ENCODE measurements around the gene CCDC177. TPM values are rescaled to one million over a fixed set of nuclear protein-coding genes. Genes with fewer than 3 reads are reported as not detected.

CCDC177 gene
- total and polyA plus RNA-seq, 9 of the 15 experiments (the other 6 are each of a cell fraction or from before 2014, with no cell fraction given), result not detected

DNA sequence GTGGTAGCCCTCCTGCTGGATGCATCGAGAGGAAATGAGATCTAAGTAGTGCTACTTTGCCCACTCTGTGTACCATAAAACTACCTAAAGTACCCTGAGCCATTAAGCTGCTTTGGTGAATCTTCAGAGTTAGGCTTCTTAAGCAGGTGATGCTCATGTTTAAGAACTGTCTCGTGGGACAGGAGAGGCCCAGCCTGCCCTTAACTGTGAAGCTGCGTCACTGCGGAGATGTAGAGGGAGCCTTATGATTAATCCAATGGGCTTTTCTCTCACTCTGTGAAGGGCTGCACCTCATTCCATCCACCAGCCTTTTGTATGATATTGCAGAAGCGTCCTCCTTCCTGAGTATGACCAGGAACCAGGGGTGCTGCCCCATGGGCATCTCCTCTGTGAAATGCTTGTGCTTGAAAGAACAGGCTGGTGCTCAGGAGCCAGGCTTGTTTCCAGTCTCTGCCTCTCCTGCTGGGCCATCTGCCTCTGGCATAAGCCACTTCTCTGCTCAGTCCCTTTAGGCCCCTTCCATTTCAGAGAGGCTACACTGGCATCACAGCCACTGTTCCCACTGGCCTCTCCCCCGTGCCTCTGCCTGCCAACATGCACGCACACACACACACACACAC is 6.8 kb upstream of the CCDC177 start:
- ChIA-PET CTCF (ENCODE audit: low intra/inter-chr PET ratio) (interaction anchor here (0.6 kb wide), 1 partner anchor 454 kb away, joined by 3 read pairs; no protein-coding TSS in a partner anchor), POLR2A (no interaction called here)
- FAIRE-seq (no peak), DNase-seq (ENCODE audit: extremely low read depth in 1 of 4, low spot score in 3 of 4) (no peak), ATAC-seq (no peak)
- BruUV-seq (replicated peaks), result no TSS peak
- in situ Hi-C loops (cut with MboI) (loop anchor here (5.0 kb wide), 1 partner anchor 146 kb away; no protein-coding TSS in a partner anchor), intact Hi-C loops (cut with micrococcal nuclease) (no loop called here)
- no peak overlapping the region for H3K9ac ChIP-seq (ENCODE audit: insufficient read depth in 1 of 2, low read depth in 2 of 2, low read length in 2 of 2)
- H3K9me3 ChIP-seq (replicated peaks; ENCODE audit: control insufficient read depth, insufficient read depth, low read depth, low read length), result no peaks in the 10 kb centered on the region
- no peaks in the 10 kb centered on the region for H3K79me2 ChIP-seq (ENCODE audit: control insufficient read depth, insufficient read depth, low read length)
- no peak overlapping the region for H3K27ac ChIP-seq (ENCODE audit: extremely low read depth, low read depth, low read length)
- no peaks in the 10 kb centered on the region for H4K20me1 ChIP-seq (replicated peaks; ENCODE audit: control insufficient read depth, insufficient read depth, low read length)
- peaks cover 0 to 3% of the 10 kb centered on the region in 2 experiments; a peak in 3 of 5 replicates for H3K27me3 ChIP-seq (ENCODE audit: control insufficient read depth in 2 of 2, insufficient read depth in 2 of 2, low read length in 2 of 2)
- peaks cover 0 to 3% of the 10 kb centered on the region in 2 experiments; a peak in 1 of 5 replicates for H3K4me1 ChIP-seq (replicated peaks in 1 of 2; ENCODE audit: control insufficient read depth in 2 of 2, insufficient read depth in 2 of 2, low read length in 2 of 2)
- no peak overlapping the region for H3K4me2 ChIP-seq (ENCODE audit: insufficient read depth, low read length)
- no peak overlapping the region for H2AFZ ChIP-seq (ENCODE audit: low read depth, low read length)
- TF ChIP-seq ZNF695 (CRISPR knock-in tag; IDR thresholded peaks at IDR 0.05), result no peak
- no peak for TF ChIP-seq ETV6 (IDR thresholded peaks at IDR 0.05; ENCODE audit: borderline replicate concordance in 1 of 2, low read depth in 2 of 2, low read length in 1 of 2)
- TF ChIP-seq ETV6 (CRISPR knock-in tag; IDR thresholded peaks at IDR 0.05; ENCODE audit: borderline replicate concordance), result no peak
- TF ChIP-seq, protein P1, sequence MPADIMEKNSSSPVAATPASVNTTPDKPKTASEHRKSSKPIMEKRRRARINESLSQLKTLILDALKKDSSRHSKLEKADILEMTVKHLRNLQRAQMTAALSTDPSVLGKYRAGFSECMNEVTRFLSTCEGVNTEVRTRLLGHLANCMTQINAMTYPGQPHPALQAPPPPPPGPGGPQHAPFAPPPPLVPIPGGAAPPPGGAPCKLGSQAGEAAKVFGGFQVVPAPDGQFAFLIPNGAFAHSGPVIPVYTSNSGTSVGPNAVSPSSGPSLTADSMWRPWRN (IDR thresholded peaks at IDR 0.05; ENCODE audit: low read depth), result no peak
- no peak for TF ChIP-seq ZNF124 (CRISPR knock-in tag; IDR thresholded peaks at IDR 0.05)
- TF ChIP-seq, protein P2, sequence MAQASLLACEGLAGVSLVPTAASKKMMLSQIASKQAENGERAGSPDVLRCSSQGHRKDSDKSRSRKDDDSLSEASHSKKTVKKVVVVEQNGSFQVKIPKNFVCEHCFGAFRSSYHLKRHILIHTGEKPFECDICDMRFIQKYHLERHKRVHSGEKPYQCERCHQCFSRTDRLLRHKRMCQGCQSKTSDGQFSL (CRISPR knock-in tag; IDR thresholded peaks at IDR 0.05), result no peak
- TF ChIP-seq, protein P2 (tag; IDR thresholded peaks at IDR 0.05), result no peak
- TF ChIP-seq, protein P3, sequence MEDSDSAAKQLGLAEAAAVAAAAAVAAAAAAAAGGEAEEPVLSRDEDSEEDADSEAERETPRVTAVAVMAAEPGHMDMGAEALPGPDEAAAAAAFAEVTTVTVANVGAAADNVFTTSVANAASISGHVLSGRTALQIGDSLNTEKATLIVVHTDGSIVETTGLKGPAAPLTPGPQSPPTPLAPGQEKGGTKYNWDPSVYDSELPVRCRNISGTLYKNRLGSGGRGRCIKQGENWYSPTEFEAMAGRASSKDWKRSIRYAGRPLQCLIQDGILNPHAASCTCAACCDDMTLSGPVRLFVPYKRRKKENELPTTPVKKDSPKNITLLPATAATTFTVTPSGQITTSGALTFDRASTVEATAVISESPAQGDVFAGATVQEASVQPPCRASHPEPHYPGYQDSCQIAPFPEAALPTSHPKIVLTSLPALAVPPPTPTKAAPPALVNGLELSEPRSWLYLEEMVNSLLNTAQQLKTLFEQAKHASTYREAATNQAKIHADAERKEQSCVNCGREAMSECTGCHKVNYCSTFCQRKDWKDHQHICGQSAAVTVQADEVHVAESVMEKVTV (CRISPR knock-in tag; IDR thresholded peaks at IDR 0.05), result no peak
- TF ChIP-seq SP2 (IDR thresholded peaks at IDR 0.05; ENCODE audit: extremely low read depth, low read depth, low read length, poor library complexity, severe bottlenecking), result no peak
- TF ChIP-seq, protein P4, sequence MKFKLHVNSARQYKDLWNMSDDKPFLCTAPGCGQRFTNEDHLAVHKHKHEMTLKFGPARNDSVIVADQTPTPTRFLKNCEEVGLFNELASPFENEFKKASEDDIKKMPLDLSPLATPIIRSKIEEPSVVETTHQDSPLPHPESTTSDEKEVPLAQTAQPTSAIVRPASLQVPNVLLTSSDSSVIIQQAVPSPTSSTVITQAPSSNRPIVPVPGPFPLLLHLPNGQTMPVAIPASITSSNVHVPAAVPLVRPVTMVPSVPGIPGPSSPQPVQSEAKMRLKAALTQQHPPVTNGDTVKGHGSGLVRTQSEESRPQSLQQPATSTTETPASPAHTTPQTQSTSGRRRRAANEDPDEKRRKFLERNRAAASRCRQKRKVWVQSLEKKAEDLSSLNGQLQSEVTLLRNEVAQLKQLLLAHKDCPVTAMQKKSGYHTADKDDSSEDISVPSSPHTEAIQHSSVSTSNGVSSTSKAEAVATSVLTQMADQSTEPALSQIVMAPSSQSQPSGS (CRISPR knock-in tag; IDR thresholded peaks at IDR 0.05), result no peak
- TF ChIP-seq, protein P5, sequence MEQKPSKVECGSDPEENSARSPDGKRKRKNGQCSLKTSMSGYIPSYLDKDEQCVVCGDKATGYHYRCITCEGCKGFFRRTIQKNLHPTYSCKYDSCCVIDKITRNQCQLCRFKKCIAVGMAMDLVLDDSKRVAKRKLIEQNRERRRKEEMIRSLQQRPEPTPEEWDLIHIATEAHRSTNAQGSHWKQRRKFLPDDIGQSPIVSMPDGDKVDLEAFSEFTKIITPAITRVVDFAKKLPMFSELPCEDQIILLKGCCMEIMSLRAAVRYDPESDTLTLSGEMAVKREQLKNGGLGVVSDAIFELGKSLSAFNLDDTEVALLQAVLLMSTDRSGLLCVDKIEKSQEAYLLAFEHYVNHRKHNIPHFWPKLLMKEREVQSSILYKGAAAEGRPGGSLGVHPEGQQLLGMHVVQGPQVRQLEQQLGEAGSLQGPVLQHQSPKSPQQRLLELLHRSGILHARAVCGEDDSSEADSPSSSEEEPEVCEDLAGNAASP (IDR thresholded peaks at IDR 0.05), result no peak
- no peaks in the 10 kb centered on the region for H3K9me1 ChIP-seq (ENCODE audit: control insufficient read depth, insufficient read depth, low read length)
- H3K36me3 ChIP-seq (ENCODE audit: control insufficient read depth, insufficient read depth, low read length), result no peaks in the 10 kb centered on the region
- H3K4me3 ChIP-seq, result no peak overlapping the region
- WGBS (ENCODE audit: insufficient coverage, low coverage, missing lambda C conversion rate), result 41% methylated on average over 6 of the region's 7 CpGs
